Lung (tissue), 12 donors: ENCODE data around the gene ARID5B. TPM values are rescaled to one million over a fixed set of nuclear protein-coding genes. Genes with fewer than 3 reads are reported as not detected.

Experiments
- ATAC-seq: fragments of 200-7000 bp; cut with Tn5 transposase; one replicate; pipeline ENCODE4 v1.9.1; 2020; ENCODE audit warnings: moderate number of reproducible peaks; ENCODE audit not compliant: insufficient read depth, low FRiP score
- DNase-seq, 3 donors: peaks; one replicate each; pipeline ENCODE4 v3.0.0-alpha.2; 2013 to 2017
- H3K27ac ChIP-seq, 2 donors: one replicate each; pipeline ENCODE4 v1.5.1; 2013; ENCODE audit warnings: mild to moderate bottlenecking in 2 of 2, moderate library complexity in 2 of 2, control low read depth in 1 of 2, inconsistent platforms in 1 of 2, low read depth in 1 of 2, low read length in 1 of 2
- H3K27me3 ChIP-seq, 3 donors: one replicate each; pipeline ENCODE4 v1.5.1; 2013; ENCODE audit warnings: low read length in 2 of 3; ENCODE audit not compliant: control insufficient read depth in 3 of 3, insufficient read depth in 3 of 3
- H3K36me3 ChIP-seq, 4 donors: one replicate each; pipeline ENCODE4 v1.5.1; 2013; ENCODE audit warnings: low read length in 4 of 4, mild to moderate bottlenecking in 1 of 4, moderate library complexity in 1 of 4; ENCODE audit not compliant: control insufficient read depth in 4 of 4, insufficient read depth in 4 of 4
- H3K4me1 ChIP-seq, 5 donors: one replicate each; pipeline ENCODE4 v1.5.1; 2013; ENCODE audit warnings: low read length in 5 of 5, mild to moderate bottlenecking in 2 of 5, moderate library complexity in 1 of 5; ENCODE audit not compliant: control insufficient read depth in 5 of 5, insufficient read depth in 5 of 5
- H3K4me3 ChIP-seq: one replicate; pipeline ENCODE4 v1.5.1; 2013; ENCODE audit warnings: mild to moderate bottlenecking, control low read depth, moderate library complexity
- H3K9ac ChIP-seq, 2 donors: one replicate each; pipeline ENCODE4 v1.5.1; 2013; ENCODE audit warnings: low read length in 2 of 2, control low read depth in 1 of 2; ENCODE audit not compliant: insufficient read depth in 1 of 2
- H3K9me3 ChIP-seq, 4 donors: one replicate each; pipeline ENCODE4 v1.5.1; 2013; ENCODE audit warnings: low read length in 3 of 4, mild to moderate bottlenecking in 1 of 4, moderate library complexity in 1 of 4; ENCODE audit not compliant: control insufficient read depth in 4 of 4, insufficient read depth in 3 of 4
- CTCF ChIP-seq: IDR thresholded peaks from 2 replicates; pipeline ENCODE4 v1.5.1; 2012; ENCODE audit warnings: mild to moderate bottlenecking; ENCODE audit errors: control extremely low read depth, extremely low read depth
- WGBS, 2 donors: extraction: QIAGEN DNeasy Blood & Tissue Kit; methylation state at CpG; one replicate each; pipeline ENCODE4 v1.1.7; 2013; 5-methylcytosine and 5-hydroxymethylcytosine counted together
- polyA plus RNA-seq, 2 donors: library from polyadenylated mRNA; stranded (reverse); fragments of 200-250 nt; gene quantifications; one replicate each; pipeline ENCODE4 v1.2.1, GENCODE V29; 2013
- total RNA-seq, 2 donors: library from RNA; depleted of rRNA in 1 of 2; stranded (reverse); fragments of >200 nt in 1 of 2; gene quantifications; one replicate each; pipeline ENCODE4 v1.2.1, GENCODE V29; 2014 to 2021
- donor health status: control.
- donor health status: control.
- donor health status: Bipolar disorder and iron deficiency.
- donor health status: healthy.
- donor health status: DM: yes; HTN: yes; CAD: no.

ARID5B gene
- total and polyA plus RNA-seq, 4 donors = 7.8 to 95.3 (median 22.0) TPM

DNA sequence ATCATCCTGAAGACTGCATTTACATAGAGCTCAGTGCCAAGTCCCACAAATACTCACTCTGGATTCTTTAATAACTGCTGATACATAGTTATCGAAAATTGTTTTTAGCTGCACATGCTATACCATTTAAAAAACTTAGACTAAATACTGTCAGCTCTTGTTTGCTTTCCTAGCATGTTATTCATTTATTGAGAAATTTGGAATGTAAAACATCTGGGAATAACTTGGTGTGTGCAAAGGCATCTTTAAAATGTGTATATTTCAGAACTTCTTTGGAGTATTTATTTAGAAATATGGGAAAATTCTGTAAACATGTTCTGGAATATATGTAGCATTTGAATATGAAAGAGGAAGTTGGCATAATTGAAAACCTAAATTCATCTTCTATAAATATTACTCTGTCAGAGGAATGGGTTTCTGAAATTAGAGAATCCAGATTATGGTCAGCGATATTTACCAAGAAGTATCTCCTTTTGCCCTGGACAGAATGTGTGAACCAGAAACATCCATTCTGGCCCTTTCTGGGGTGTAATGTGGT lies 119.7 kb downstream of the ARID5B start:
- no peak overlapping the region for H3K27ac ChIP-seq
- no peak overlapping the region for H3K4me3 ChIP-seq
- DNase-seq (no peak), ATAC-seq (no peak)
- TF ChIP-seq CTCF = no peak
- H3K27me3 ChIP-seq = no peaks in the 10 kb centered on the region
- H3K4me1 ChIP-seq = peaks cover 0 to 31% (median 14%) of the 10 kb centered on the region in 5 donors
- 91 to 94% methylated on average over 2 of the region's 2 CpGs for WGBS, 2 donors
- no peaks in the 10 kb centered on the region for H3K9me3 ChIP-seq
- H3K36me3 ChIP-seq = no peaks in the 10 kb centered on the region
- H3K9ac ChIP-seq = no peak overlapping the region

- no peak for DNase-seq
- H3K27ac ChIP-seq = no peak overlapping the region
- H3K4me3 ChIP-seq = no peak overlapping the region
- no peak overlapping the region for H3K9ac ChIP-seq
- no peak for TF ChIP-seq CTCF
- peaks cover 0 to 29% (median 14%) of the 10 kb centered on the region in 5 donors for H3K4me1 ChIP-seq
- H3K9me3 ChIP-seq = no peaks in the 10 kb centered on the region
- H3K27me3 ChIP-seq = no peaks in the 10 kb centered on the region
- H3K36me3 ChIP-seq = no peaks in the 10 kb centered on the region
- 77 to 82% methylated on average over 5 of the region's 5 CpGs for WGBS, 2 donors
- ATAC-seq = no peak
These were observed 120.7 kb downstream of the ARID5B start for GRCh38 chr10:62021978-62022802.

DNA sequence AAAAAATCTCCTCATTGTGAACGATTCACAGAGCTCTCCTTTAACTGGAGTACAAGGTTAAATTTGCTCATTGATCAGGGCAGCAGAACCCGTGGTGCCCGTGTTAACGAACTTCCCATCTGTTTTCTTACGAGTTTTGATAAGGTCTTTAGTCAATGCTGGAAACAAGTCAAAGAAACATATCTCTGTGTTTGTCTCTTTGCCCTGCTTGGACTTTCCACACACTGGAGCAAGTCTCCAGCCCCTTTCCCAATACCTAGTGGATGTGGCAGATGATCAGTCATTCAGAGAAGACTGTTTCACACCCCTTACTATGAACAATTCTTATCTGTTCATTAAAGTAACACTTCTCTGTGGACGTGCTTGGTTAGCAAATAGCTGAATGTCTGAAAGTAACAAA lies 121.3 kb downstream of the ARID5B start:
- no peak for DNase-seq
- no peak for TF ChIP-seq CTCF
- Histone ChIP-seq H3K9ac (no peak overlapping the region), H3K27ac (no peak overlapping the region), H3K9me3 (no peaks in the 10 kb centered on the region), H3K4me1 (peaks cover 0 to 29% (median 14%) of the 10 kb centered on the region in 5 donors), H3K4me3 (no peak overlapping the region), H3K27me3 (no peaks in the 10 kb centered on the region), H3K36me3 (no peaks in the 10 kb centered on the region)
- 80 to 83% methylated on average over 6 of the region's 6 CpGs for WGBS, 2 donors
- no peak for ATAC-seq
